ENCODE measurements around the gene COL4A2.

Gene COL4A2

GRCh38 chr13:110470272-110471009 is 163.4 kb downstream of the COL4A2 start:
- Mint-ChIP-seq H3K4me1 (no peaks in the 10 kb centered on the region), H3K4me3 (no peak overlapping the region), H3K9me3 (no peaks in the 10 kb centered on the region), H3K36me3 (no peaks in the 10 kb centered on the region), H3K27ac (no peak overlapping the region), H3K27me3 (peaks cover 7% of the 10 kb centered on the region)

- H3K27me3 Mint-ChIP-seq = peaks cover 7% of the 10 kb centered on the region
- no peaks in the 10 kb centered on the region for H3K4me1 Mint-ChIP-seq
- no peak overlapping the region for H3K4me3 Mint-ChIP-seq
- H3K27ac Mint-ChIP-seq = no peak overlapping the region
- H3K9me3 Mint-ChIP-seq = no peaks in the 10 kb centered on the region
- no peaks in the 10 kb centered on the region for H3K36me3 Mint-ChIP-seq
Measured at GRCh38 chr13:110471156-110471832, 164.2 kb downstream of the COL4A2 start.

- Mint-ChIP-seq H3K9me3 (no peaks in the 10 kb centered on the region), H3K27ac (no peak overlapping the region), H3K4me1 (no peaks in the 10 kb centered on the region), H3K36me3 (no peaks in the 10 kb centered on the region), H3K27me3 (peaks cover 7% of the 10 kb centered on the region), H3K4me3 (no peak overlapping the region)
Measured at GRCh38 chr13:110471833-110472162, 164.7 kb downstream of the COL4A2 start.

- Mint-ChIP-seq H3K9me3 (no peaks in the 10 kb centered on the region), H3K4me1 (no peaks in the 10 kb centered on the region), H3K4me3 (no peak overlapping the region), H3K27me3 (peaks cover 7% of the 10 kb centered on the region), H3K36me3 (no peaks in the 10 kb centered on the region), H3K27ac (no peak overlapping the region)
Measured at GRCh38 chr13:110472904-110473563, 165.9 kb downstream of the COL4A2 start.

GRCh38 chr13:110474713-110475112 is 167.6 kb downstream of the COL4A2 start:
- no peaks in the 10 kb centered on the region for H3K4me1 Mint-ChIP-seq
- no peak overlapping the region for H3K27ac Mint-ChIP-seq
- H3K9me3 Mint-ChIP-seq = no peaks in the 10 kb centered on the region
- no peak overlapping the region for H3K4me3 Mint-ChIP-seq
- peaks cover 9% of the 10 kb centered on the region for H3K27me3 Mint-ChIP-seq
- no peaks in the 10 kb centered on the region for H3K36me3 Mint-ChIP-seq

GRCh38 chr13:110475117-110475516 is 168.0 kb downstream of the COL4A2 start:
- Mint-ChIP-seq H3K4me1 (no peaks in the 10 kb centered on the region), H3K27ac (no peak overlapping the region), H3K9me3 (no peaks in the 10 kb centered on the region), H3K27me3 (peaks cover 9% of the 10 kb centered on the region), H3K36me3 (no peaks in the 10 kb centered on the region), H3K4me3 (no peak overlapping the region)

- Mint-ChIP-seq H3K36me3 (no peaks in the 10 kb centered on the region), H3K27me3 (peaks cover 7% of the 10 kb centered on the region), H3K4me1 (no peaks in the 10 kb centered on the region), H3K4me3 (no peak overlapping the region), H3K27ac (no peak overlapping the region), H3K9me3 (no peaks in the 10 kb centered on the region)
Measured at GRCh38 chr13:110475550-110476219, 168.6 kb downstream of the COL4A2 start.

- Mint-ChIP-seq H3K4me3 (no peak overlapping the region), H3K36me3 (no peaks in the 10 kb centered on the region), H3K9me3 (no peaks in the 10 kb centered on the region), H3K27me3 (peaks cover 3% of the 10 kb centered on the region), H3K27ac (no peak overlapping the region), H3K4me1 (no peaks in the 10 kb centered on the region)
Measured at GRCh38 chr13:110476220-110476617, 169.1 kb downstream of the COL4A2 start.

- Mint-ChIP-seq H3K27ac (no peak overlapping the region), H3K27me3 (peaks cover 2% of the 10 kb centered on the region), H3K36me3 (no peaks in the 10 kb centered on the region), H3K9me3 (no peaks in the 10 kb centered on the region), H3K4me3 (no peak overlapping the region), H3K4me1 (no peaks in the 10 kb centered on the region)
Measured at GRCh38 chr13:110477706-110478245, 170.7 kb downstream of the COL4A2 start.

- no peak overlapping the region for H3K27ac Mint-ChIP-seq
- no peaks in the 10 kb centered on the region for H3K36me3 Mint-ChIP-seq
- no peaks in the 10 kb centered on the region for H3K4me1 Mint-ChIP-seq
- peaks cover 2% of the 10 kb centered on the region for H3K27me3 Mint-ChIP-seq
- H3K4me3 Mint-ChIP-seq = no peak overlapping the region
- no peaks in the 10 kb centered on the region for H3K9me3 Mint-ChIP-seq
Measured at GRCh38 chr13:110478405-110479214, 171.5 kb downstream of the COL4A2 start.

GRCh38 chr13:110479215-110479545 is 172.1 kb downstream of the COL4A2 start:
- Mint-ChIP-seq H3K9me3 (no peaks in the 10 kb centered on the region), H3K27ac (no peak overlapping the region), H3K36me3 (no peaks in the 10 kb centered on the region), H3K4me1 (no peaks in the 10 kb centered on the region), H3K27me3 (peaks cover 2% of the 10 kb centered on the region), H3K4me3 (no peak overlapping the region)

GRCh38 chr13:110479648-110480047 is 172.6 kb downstream of the COL4A2 start:
- no peaks in the 10 kb centered on the region for H3K36me3 Mint-ChIP-seq
- no peaks in the 10 kb centered on the region for H3K4me1 Mint-ChIP-seq
- no peak overlapping the region for H3K27ac Mint-ChIP-seq

GRCh38 chr13:110480161-110480560 is 173.1 kb downstream of the COL4A2 start:
- Mint-ChIP-seq H3K4me3 (no peak overlapping the region), H3K9me3 (no peaks in the 10 kb centered on the region), H3K27ac (no peak overlapping the region), H3K4me1 (no peaks in the 10 kb centered on the region), H3K27me3 (peaks cover 3% of the 10 kb centered on the region), H3K36me3 (no peaks in the 10 kb centered on the region)

More at GRCh38 chr13:110479648-110480047, 172.6 kb downstream of the COL4A2 start:
- Mint-ChIP-seq H3K9me3 (no peaks in the 10 kb centered on the region), H3K4me3 (no peak overlapping the region), H3K27me3 (peaks cover 3% of the 10 kb centered on the region)

- no peaks in the 10 kb centered on the region for H3K9me3 Mint-ChIP-seq
- peaks cover 2% of the 10 kb centered on the region for H3K27me3 Mint-ChIP-seq
- H3K27ac Mint-ChIP-seq = no peak overlapping the region
- H3K4me3 Mint-ChIP-seq = no peak overlapping the region
- no peaks in the 10 kb centered on the region for H3K36me3 Mint-ChIP-seq
- no peaks in the 10 kb centered on the region for H3K4me1 Mint-ChIP-seq
Measured at GRCh38 chr13:110483386-110483968, 176.4 kb downstream of the COL4A2 start.
